DOHH2 (cell line): Measurements from ENCODE around the gene SMOC2.

Experiments used
- EZH2phosphoT487 ChIP-seq: fragments of 200-600 bp; sonication (generic); IDR thresholded peaks from 2 replicates; pipeline ENCODE4 v1.6.1; 2017; ENCODE audit warnings: borderline replicate concordance, mild to moderate bottlenecking, antibody characterized with exemption, low read length, moderate library complexity, mixed read lengths
- TF ChIP-seq, protein P1 (sequence below): fragments of 200-600 bp; sonication (generic); IDR thresholded peaks from one replicate; pipeline ENCODE4 v1.5.1; 2014; ENCODE audit warnings: antibody characterized with exemption, mild to moderate bottlenecking, low read depth, low read length; ENCODE audit not compliant: poor library complexity, severe bottlenecking

- TF ChIP-seq, protein P1, sequence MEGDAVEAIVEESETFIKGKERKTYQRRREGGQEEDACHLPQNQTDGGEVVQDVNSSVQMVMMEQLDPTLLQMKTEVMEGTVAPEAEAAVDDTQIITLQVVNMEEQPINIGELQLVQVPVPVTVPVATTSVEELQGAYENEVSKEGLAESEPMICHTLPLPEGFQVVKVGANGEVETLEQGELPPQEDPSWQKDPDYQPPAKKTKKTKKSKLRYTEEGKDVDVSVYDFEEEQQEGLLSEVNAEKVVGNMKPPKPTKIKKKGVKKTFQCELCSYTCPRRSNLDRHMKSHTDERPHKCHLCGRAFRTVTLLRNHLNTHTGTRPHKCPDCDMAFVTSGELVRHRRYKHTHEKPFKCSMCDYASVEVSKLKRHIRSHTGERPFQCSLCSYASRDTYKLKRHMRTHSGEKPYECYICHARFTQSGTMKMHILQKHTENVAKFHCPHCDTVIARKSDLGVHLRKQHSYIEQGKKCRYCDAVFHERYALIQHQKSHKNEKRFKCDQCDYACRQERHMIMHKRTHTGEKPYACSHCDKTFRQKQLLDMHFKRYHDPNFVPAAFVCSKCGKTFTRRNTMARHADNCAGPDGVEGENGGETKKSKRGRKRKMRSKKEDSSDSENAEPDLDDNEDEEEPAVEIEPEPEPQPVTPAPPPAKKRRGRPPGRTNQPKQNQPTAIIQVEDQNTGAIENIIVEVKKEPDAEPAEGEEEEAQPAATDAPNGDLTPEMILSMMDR = no peak
- TF ChIP-seq EZH2phosphoT487 = no peak
These were observed 11.0 kb downstream of the SMOC2 start for GRCh38 chr6:168451805-168452517.
